Neural progenitor cell (in vitro differentiated cells): Measurements from ENCODE around the gene WWOX. TPM values are rescaled to one million over a fixed set of nuclear protein-coding genes. Genes with fewer than 3 reads are reported as not detected.

Experiments used
- DNase-seq: peaks from one replicate; pipeline ENCODE4 v3.0.0-alpha.2; 2016; ENCODE audit warnings: low spot score
- H2AFZ ChIP-seq: fragments of 200-600 bp; sonication (generic); replicated peaks from 2 replicates; pipeline ENCODE4 v1.6.1; 2016; ENCODE audit warnings: antibody characterized with exemption
- H3F3A ChIP-seq: fragments of 200-600 bp; sonication (generic); 2 replicates; pipeline ENCODE4 v1.6.1; 2016; ENCODE audit warnings: antibody characterized with exemption, low read depth
- H3K27ac ChIP-seq: fragments of 200-600 bp; sonication (generic); 2 replicates; pipeline ENCODE4 v1.5.1; 2016; ENCODE audit warnings: mild to moderate bottlenecking
- H3K27me3 ChIP-seq: fragments of 200-600 bp; sonication (generic); 2 replicates; pipeline ENCODE4 v1.6.1; 2016; ENCODE audit warnings: mild to moderate bottlenecking, moderate library complexity
- H3K36me3 ChIP-seq: fragments of 200-600 bp; sonication (generic); 2 replicates; pipeline ENCODE4 v1.5.1; 2016
- H3K4me1 ChIP-seq: fragments of 200-600 bp; sonication (generic); 2 replicates; pipeline ENCODE4 v1.6.1; 2016; ENCODE audit warnings: mixed run types
- H3K4me2 ChIP-seq: fragments of 200-600 bp; sonication (generic); 2 replicates; pipeline ENCODE4 v1.6.1; 2016
- H3K4me3 ChIP-seq: fragments of 200-600 bp; sonication (generic); 2 replicates; pipeline ENCODE4 v1.5.1; 2016
- H3K79me2 ChIP-seq: fragments of 200-600 bp; sonication (generic); 2 replicates; pipeline ENCODE4 v1.6.1; 2016; ENCODE audit warnings: low read depth
- H3K9ac ChIP-seq: fragments of 200-600 bp; sonication (generic); 2 replicates; pipeline ENCODE4 v1.6.1; 2016
- H3K9me3 ChIP-seq: fragments of 200-600 bp; sonication (generic); 2 replicates; pipeline ENCODE4 v1.5.1; 2016; ENCODE audit warnings: low read depth
- H4K20me1 ChIP-seq: fragments of 200-600 bp; sonication (generic); 2 replicates; pipeline ENCODE4 v1.6.1; 2016; ENCODE audit warnings: low read depth
- H3K27ac Mint-ChIP-seq: 3 replicates; pipeline ENCODE4 v1.8.0; 2021; ENCODE audit warnings: mixed read lengths
- H3K27me3 Mint-ChIP-seq: 2 replicates; pipeline ENCODE4 v1.8.0; 2022; ENCODE audit warnings: low read depth, mild to moderate bottlenecking, inconsistent platforms, moderate library complexity, mixed read lengths; ENCODE audit not compliant: insufficient read depth
- H3K36me3 Mint-ChIP-seq: 3 replicates; pipeline ENCODE4 v1.8.0; 2021; ENCODE audit warnings: mixed read lengths
- H3K4me1 Mint-ChIP-seq: 3 replicates; pipeline ENCODE4 v1.8.0; 2021; ENCODE audit warnings: mixed read lengths
- H3K4me3 Mint-ChIP-seq: 3 replicates; pipeline ENCODE4 v1.8.0; 2021; ENCODE audit warnings: mild to moderate bottlenecking, moderate library complexity, mixed read lengths
- H3K9me3 Mint-ChIP-seq: 3 replicates; pipeline ENCODE4 v1.8.0; 2020; ENCODE audit warnings: mixed read lengths
- CTCF ChIP-seq: fragments of 200-600 bp; sonication (generic); IDR thresholded peaks from 2 replicates; pipeline ENCODE4 v1.5.1; 2017; ENCODE audit warnings: antibody characterized with exemption, mild to moderate bottlenecking
- EZH2 ChIP-seq: fragments of 200-600 bp; sonication (generic); IDR thresholded peaks from 2 replicates; pipeline ENCODE4 v1.6.1; 2017; ENCODE audit warnings: antibody characterized with exemption, mild to moderate bottlenecking, moderate library complexity
- EZH2phosphoT487 ChIP-seq: fragments of 200-600 bp; sonication (generic); IDR thresholded peaks from 2 replicates; pipeline ENCODE4 v1.6.1; 2017; ENCODE audit warnings: antibody characterized with exemption
- total RNA-seq: library from RNA; depleted of rRNA; stranded (reverse); fragments of >200 nt; gene quantifications from 2 replicates; pipeline ENCODE4 v1.2.3, GENCODE V29; 2015; ENCODE audit warnings: low replicate concordance

WWOX gene
- total RNA-seq, 1 donor from 2014 or later: 63.7 TPM

GRCh38 chr16:78376452-78376851 lies 277.0 kb downstream of the WWOX start:
- Histone ChIP-seq H3K36me3 (no peaks in the 10 kb centered on the region), H3K4me3 (no peak overlapping the region), H3K27me3 (no peaks in the 10 kb centered on the region), H3K4me2 (no peak overlapping the region), H3K9ac (no peak overlapping the region), H3K9me3 (no peaks in the 10 kb centered on the region), H2AFZ (no peak overlapping the region), H3K79me2 (no peaks in the 10 kb centered on the region), H3K4me1 (peaks cover 11% of the 10 kb centered on the region), H4K20me1 (no peaks in the 10 kb centered on the region), H3F3A (peaks cover 9% of the 10 kb centered on the region), H3K27ac (no peak overlapping the region)
- peaks cover 6% of the 10 kb centered on the region for H3K27me3 Mint-ChIP-seq
- no peak overlapping the region for H3K27ac Mint-ChIP-seq
- no peak overlapping the region for H3K4me3 Mint-ChIP-seq
- no peak for DNase-seq
- peaks cover 30% of the 10 kb centered on the region for H3K4me1 Mint-ChIP-seq
- H3K36me3 Mint-ChIP-seq: peaks cover 2% of the 10 kb centered on the region
- peaks cover 3% of the 10 kb centered on the region for H3K9me3 Mint-ChIP-seq
- TF ChIP-seq EZH2phosphoT487 (no peak), EZH2 (no peak), CTCF (no peak)

GRCh38 chr16:78377312-78377711 lies 277.9 kb downstream of the WWOX start:
- no peaks in the 10 kb centered on the region for H3K79me2 ChIP-seq

GRCh38 chr16:78381060-78381459 lies 281.6 kb downstream of the WWOX start:
- Histone ChIP-seq H3K4me3 (no peak overlapping the region), H3K9ac (no peak overlapping the region), H3K9me3 (no peaks in the 10 kb centered on the region), H3K4me1 (no peaks in the 10 kb centered on the region), H3F3A (no peaks in the 10 kb centered on the region), H3K4me2 (no peak overlapping the region), H3K27ac (no peak overlapping the region), H3K36me3 (no peaks in the 10 kb centered on the region), H3K27me3 (no peaks in the 10 kb centered on the region), H4K20me1 (no peaks in the 10 kb centered on the region), H3K79me2 (no peaks in the 10 kb centered on the region), H2AFZ (no peak overlapping the region)
- Mint-ChIP-seq H3K27ac (no peak overlapping the region), H3K4me3 (no peak overlapping the region), H3K27me3 (peaks cover 3% of the 10 kb centered on the region), H3K9me3 (no peaks in the 10 kb centered on the region), H3K36me3 (peaks cover 1% of the 10 kb centered on the region), H3K4me1 (peaks cover 8% of the 10 kb centered on the region)
- no peak for TF ChIP-seq CTCF
- TF ChIP-seq EZH2: no peak
- TF ChIP-seq EZH2phosphoT487: no peak
- DNase-seq: no peak

More at GRCh38 chr16:78377312-78377711, 277.9 kb downstream of the WWOX start:
- Histone ChIP-seq H3K4me3 (no peak overlapping the region), H3K4me2 (no peak overlapping the region), H4K20me1 (no peaks in the 10 kb centered on the region), H3K36me3 (no peaks in the 10 kb centered on the region), H3F3A (peaks cover 4% of the 10 kb centered on the region), H3K4me1 (peaks cover 6% of the 10 kb centered on the region), H3K9me3 (no peaks in the 10 kb centered on the region), H3K9ac (no peak overlapping the region), H3K27ac (no peak overlapping the region), H2AFZ (no peak overlapping the region), H3K27me3 (no peaks in the 10 kb centered on the region)
- Mint-ChIP-seq H3K9me3 (peaks cover 3% of the 10 kb centered on the region), H3K4me3 (no peak overlapping the region), H3K27ac (no peak overlapping the region), H3K36me3 (peaks cover 2% of the 10 kb centered on the region), H3K4me1 (peaks cover 24% of the 10 kb centered on the region), H3K27me3 (peaks cover 3% of the 10 kb centered on the region)
- no peak for DNase-seq
- no peak for TF ChIP-seq CTCF
- no peak for TF ChIP-seq EZH2phosphoT487
- no peak for TF ChIP-seq EZH2
